GM12878 (cell line): ENCODE results near the gene MAZ. TPM values are rescaled to one million over a fixed set of nuclear protein-coding genes. Genes with fewer than 3 reads are reported as not detected.

ENCODE experiments used
- ATAC-seq: fragments of 200-7000 bp; cut with Tn5 transposase; 3 replicates; pipeline ENCODE4 v1.9.1; 2020; ENCODE audit warnings: mild to moderate bottlenecking, moderate library complexity
- BruUV-seq: library from RNA; stranded (reverse); fragments of 400-500 nt; replicated peaks from 2 replicates; lab custom pipeline; 2021; lab: Mats Ljungman, UMichigan
- CTCF ChIA-PET: fragments of 300-600 bp; sonication (Branson Sonifier 250); formaldehyde crosslinking; extraction: SDS; loops from one replicate; lab custom pipeline; 2021; ENCODE audit warnings: inconsistent platforms; lab: Yijun Ruan, JAX
- POLR2A ChIA-PET: fragments of 350-600 bp; formaldehyde crosslinking; extraction: SDS; loops from one replicate; lab custom pipeline; 2021; ENCODE audit warnings: inconsistent platforms; lab: Charles Lee
- RAD21 ChIA-PET: fragments of 300-600 bp; sonication (Branson Sonifier 250); formaldehyde crosslinking; loops from one replicate; lab custom pipeline; 2023; ENCODE audit warnings: antibody characterized with exemption; ENCODE audit not compliant: unreplicated experiment; lab: Charles Lee
- SMC1A ChIA-PET: fragments of 300-600 bp; sonication (Branson Sonifier 250); formaldehyde crosslinking; loops from one replicate; lab custom pipeline; 2023; ENCODE audit not compliant: unreplicated experiment, uncharacterized antibody; lab: Charles Lee
- DNase-seq: peaks from one replicate; pipeline ENCODE4 v3.0.0-alpha.2; 2011; ENCODE audit warnings: low read depth, low spot score
- FAIRE-seq: peaks from 3 replicates; lab custom pipeline; 2011; peaks lifted over from hg19 to GRCh38; lab: Jason Lieb, UNC
- H2AFZ ChIP-seq: 2 replicates; pipeline ENCODE4 v1.6.0; 2011; ENCODE audit warnings: low read depth, low read length, control low read depth; ENCODE audit not compliant: control insufficient read depth
- H3K27ac ChIP-seq: 2 replicates; pipeline ENCODE4 v1.5.1; 2011; ENCODE audit warnings: control low read depth; ENCODE audit not compliant: control insufficient read depth, insufficient read depth
- H3K27me3 ChIP-seq, 2 experiments: replicated peaks in 1 of 2; 2 replicates each; pipeline versions ENCODE4 v1.6.0 to v1.6.1; 2011; ENCODE audit warnings: low read length in 1 of 2; ENCODE audit not compliant: control insufficient read depth in 2 of 2, insufficient read depth in 2 of 2
- H3K36me3 ChIP-seq, 2 experiments: 2 replicates each; pipeline ENCODE4 v1.5.1; 2011; ENCODE audit warnings: low read length in 1 of 2; ENCODE audit not compliant: control insufficient read depth in 2 of 2, insufficient read depth in 2 of 2
- H3K4me1 ChIP-seq: 2 replicates; pipeline ENCODE4 v1.6.1; 2011; ENCODE audit warnings: mild to moderate bottlenecking, low read length, moderate library complexity, mixed read lengths; ENCODE audit not compliant: control insufficient read depth, insufficient read depth
- H3K4me2 ChIP-seq: 2 replicates; pipeline ENCODE4 v1.6.0; 2011; ENCODE audit warnings: control low read depth; ENCODE audit not compliant: control insufficient read depth, insufficient read depth
- H3K4me3 ChIP-seq: fragments of 200-600 bp; sonication (generic); 2 replicates; pipeline ENCODE4 v1.5.1; 2016
- H3K79me2 ChIP-seq: 2 replicates; pipeline ENCODE4 v1.6.0; 2011; ENCODE audit warnings: low read length; ENCODE audit not compliant: control insufficient read depth, insufficient read depth
- H3K9ac ChIP-seq: 2 replicates; pipeline ENCODE4 v1.8.0; 2011; ENCODE audit warnings: low read length, control low read depth, mixed read lengths; ENCODE audit not compliant: control insufficient read depth, insufficient read depth
- H3K9me3 ChIP-seq: replicated peaks from 3 replicates; pipeline ENCODE4 v1.5.1; 2011; ENCODE audit warnings: mild to moderate bottlenecking, low read length; ENCODE audit not compliant: control insufficient read depth, insufficient read depth
- H4K20me1 ChIP-seq: 2 replicates; pipeline ENCODE4 v1.6.0; 2011; ENCODE audit not compliant: control insufficient read depth, insufficient read depth
- BCLAF1 ChIP-seq: fragments of 450-650 bp; IDR thresholded peaks from 2 replicates; pipeline ENCODE4 v1.6.1; 2017; ENCODE audit warnings: antibody characterized with exemption, mild to moderate bottlenecking, moderate library complexity
- POLR2A ChIP-seq: IDR thresholded peaks from 2 replicates; pipeline ENCODE4 v1.6.1; 2011; ENCODE audit warnings: low read depth, mild to moderate bottlenecking, low read length
- SUPT20H ChIP-seq: IDR thresholded peaks from 2 replicates; pipeline ENCODE4 v1.6.1; 2011; ENCODE audit warnings: low read depth, mild to moderate bottlenecking, low read length, moderate library complexity, borderline replicate concordance; ENCODE audit not compliant: control insufficient read depth
- ZNF274 ChIP-seq: IDR thresholded peaks from one replicate; pipeline ENCODE4 v1.8.0; 2011; ENCODE audit not compliant: insufficient read length, insufficient read depth
- whole genome bisulfite sequencing: methylation state at CpG from one replicate; pipeline ENCODE4 v1.1.6; 2016; ENCODE audit warnings: low lambda C conversion rate; ENCODE audit not compliant: insufficient replicate concordance, insufficient coverage; ENCODE audit errors: missing lambda C conversion rate; 5-methylcytosine and 5-hydroxymethylcytosine counted together
- in situ Hi-C: fragments of 300-500 bp; cut with MboI; formaldehyde crosslinking; loops from 9 replicates; pipeline ENCODE4 v1.14.3; 2018; ENCODE audit warnings: mixed read lengths
- intact Hi-C: fragments of 100-400 bp; cut with micrococcal nuclease; formaldehyde crosslinking; loops from one replicate; pipeline ENCODE4 v1.14.2; 2022; ENCODE audit not compliant: unreplicated experiment
- polyA plus RNA-seq, 11 experiments: library from polyadenylated mRNA; depleted of rRNA in 4 of 11; unstranded in 6 of 11; stranded (reverse) in 5 of 11; fragments of >200 nt; fragmentation: Nextera tagmentation in 4 of 11; fragmentation: Illumina TruSeq in 1 of 11; extraction: Ambion mirVana in 4 of 11; extraction: Trizol in 1 of 11; gene quantifications; 1 replicate in 1 of 11; 2 replicates in 10 of 11; pipeline versions ENCODE4 v1.2.1 to v1.2.3, GENCODE V29; 2011 to 2016; ENCODE audit warnings: inconsistent platforms in 2 of 11, missing spikeins in 2 of 11, low read depth in 1 of 11
- total RNA-seq, 4 experiments: library from RNA; depleted of rRNA in 3 of 4; stranded (reverse); fragments of >200 nt in 3 of 4; fragmentation: Illumina TruSeq in 1 of 4; extraction: Trizol in 1 of 4; gene quantifications; 2 replicates each; pipeline versions ENCODE4 v1.2.1 to v1.2.3, GENCODE V29; 2013 to 2021

The MAZ gene
- total and polyA plus RNA-seq, 10 of the 15 experiments (the other 5 are each of a cell fraction or from before 2014, with no cell fraction given), result 23.9 to 309 (median 116) TPM

- intact Hi-C loops, result no loop called here
- TF ChIP-seq BCLAF1, result no peak
- TF ChIP-seq ZNF274, result no peak
- 0 out of 2 replicates have a peak, but pooled peaks have one; percentile 20 for TF ChIP-seq POLR2A
- TF ChIP-seq SUPT20H, result no peak
- TF ChIP-seq, all 136 proteins: peak for 1
- POLR2A ChIA-PET, result interaction anchor here (0.7 kb wide), 2 partner anchors 145 to 184 kb away, joined by 3 to 4 read pairs; no protein-coding TSS in a partner anchor
- H2AFZ ChIP-seq, result no peak overlapping the region
- BruUV-seq, result no TSS peak
- WGBS, result 98% methylated on average over 15 of the region's 15 CpGs
- H3K36me3 ChIP-seq, result peaks cover 13 to 15% of the 10 kb centered on the region in 2 experiments; a peak in 3 of 4 replicates
- RAD21 ChIA-PET, result no interaction called here
- SMC1A ChIA-PET, result interaction anchor here (1.1 kb wide), 1 partner anchor 32 kb away, joined by 3 read pairs; no protein-coding TSS in a partner anchor
- no peaks in the 10 kb centered on the region for H3K79me2 ChIP-seq
- H3K9me3 ChIP-seq, result no peaks in the 10 kb centered on the region
- H3K4me1 ChIP-seq, result no peaks in the 10 kb centered on the region
- no peak overlapping the region for H3K27ac ChIP-seq
- no peaks in the 10 kb centered on the region for H3K27me3 ChIP-seq
- no peak for DNase-seq
- in situ Hi-C loops, result no loop called here
- H3K4me3 ChIP-seq, result no peak overlapping the region
- FAIRE-seq, result no peak
- H3K4me2 ChIP-seq, result no peak overlapping the region
- CTCF ChIA-PET, result interaction anchor here (0.9 kb wide), 1 partner anchor 12 kb away, joined by 4 read pairs; no protein-coding TSS in a partner anchor
- ATAC-seq, result no peak
- no peaks in the 10 kb centered on the region for H4K20me1 ChIP-seq
- H3K9ac ChIP-seq, result no peak overlapping the region
Observed at GRCh38 chr16:29836623-29837022, 30.3 kb downstream of the MAZ start.
